ENCODE data around the gene MEGF11.

MEGF11 gene

GRCh38 chr15:66071921-66072295 lies 181.6 kb downstream of the MEGF11 start:
- no peak for DNase-seq

GRCh38 chr15:66071160-66071920 lies 182.2 kb downstream of the MEGF11 start:
- DNase-seq: no peak
- no peaks in the 10 kb centered on the region for H3K36me3 Mint-ChIP-seq (ENCODE audit: low read depth)
- H3K4me3 Mint-ChIP-seq: no peak overlapping the region
- H3K27me3 Mint-ChIP-seq (ENCODE audit: low read depth, poor library complexity): peaks cover 43% of the 10 kb centered on the region
- H3K9me3 Mint-ChIP-seq: no peaks in the 10 kb centered on the region
- peaks cover 33% of the 10 kb centered on the region for H3K4me1 Mint-ChIP-seq
- no peak overlapping the region for H3K27ac Mint-ChIP-seq
- no peak for TF ChIP-seq CTCF (IDR thresholded peaks at IDR 0.05)

More at GRCh38 chr15:66071921-66072295, 181.6 kb downstream of the MEGF11 start:
- TF ChIP-seq CTCF (IDR thresholded peaks at IDR 0.05): no peak
- Mint-ChIP-seq H3K4me3 (no peak overlapping the region), H3K36me3 (ENCODE audit: low read depth) (no peaks in the 10 kb centered on the region), H3K27me3 (ENCODE audit: low read depth, poor library complexity) (peaks cover 43% of the 10 kb centered on the region), H3K9me3 (no peaks in the 10 kb centered on the region), H3K27ac (no peak overlapping the region), H3K4me1 (peaks cover 33% of the 10 kb centered on the region)

- peaks cover 46% of the 10 kb centered on the region for H3K27me3 Mint-ChIP-seq (ENCODE audit: low read depth, poor library complexity)
- no peaks in the 10 kb centered on the region for H3K36me3 Mint-ChIP-seq (ENCODE audit: low read depth)
- H3K4me3 Mint-ChIP-seq: no peak overlapping the region
- DNase-seq: no peak
- H3K27ac Mint-ChIP-seq: no peak overlapping the region
- no peaks in the 10 kb centered on the region for H3K9me3 Mint-ChIP-seq
- peaks cover 33% of the 10 kb centered on the region for H3K4me1 Mint-ChIP-seq
- no peak for TF ChIP-seq CTCF (IDR thresholded peaks at IDR 0.05)
Measured at GRCh38 chr15:66070220-66070934, 183.2 kb downstream of the MEGF11 start.

- Mint-ChIP-seq H3K27me3 (ENCODE audit: low read depth, poor library complexity) (peaks cover 48% of the 10 kb centered on the region), H3K36me3 (ENCODE audit: low read depth) (no peaks in the 10 kb centered on the region), H3K9me3 (no peaks in the 10 kb centered on the region), H3K4me3 (no peak overlapping the region), H3K27ac (no peak overlapping the region), H3K4me1 (peaks cover 33% of the 10 kb centered on the region)
- no peak for TF ChIP-seq CTCF (IDR thresholded peaks at IDR 0.05)
- DNase-seq: no peak
Measured at GRCh38 chr15:66069751-66070150, 183.8 kb downstream of the MEGF11 start.

- H3K4me1 Mint-ChIP-seq: peaks cover 29% of the 10 kb centered on the region
- TF ChIP-seq CTCF (IDR thresholded peaks at IDR 0.05): no peak
- H3K9me3 Mint-ChIP-seq: no peaks in the 10 kb centered on the region
- no peak for DNase-seq
- no peak overlapping the region for H3K27ac Mint-ChIP-seq
- H3K4me3 Mint-ChIP-seq: no peak overlapping the region
- peaks cover 42% of the 10 kb centered on the region for H3K27me3 Mint-ChIP-seq (ENCODE audit: low read depth, poor library complexity)
- H3K36me3 Mint-ChIP-seq (ENCODE audit: low read depth): no peaks in the 10 kb centered on the region
Measured at GRCh38 chr15:66068801-66069200, 184.7 kb downstream of the MEGF11 start.

All from nephron progenitor cell (in vitro differentiated cells).